ENCODE data around the gene WDR88.
A peak's percentile ranks its signal among the peaks of the same experiment; 100 is the strongest.
"Not testable (repeated sequence)": the region's sequence is repeated elsewhere in the genome, so short reads cannot be mapped to it uniquely, and the experiment has no call there.

The WDR88 gene

GRCh38 chr19:33171222-33171795, 39.4 kb downstream of the WDR88 start:
- DNase-seq (ENCODE audit: low read depth in 2 of 2) = no peak

GRCh38 chr19:33171916-33172359, 40.0 kb downstream of the WDR88 start:
- peak; percentile 39 to 44 for DNase-seq (ENCODE audit: low read depth in 2 of 2)

GRCh38 chr19:33174186-33174585, 42.3 kb downstream of the WDR88 start:
- no peak for DNase-seq (ENCODE audit: low read depth in 2 of 2)

- DNase-seq (ENCODE audit: low read depth in 2 of 2) = no peak
These were observed 43.4 kb downstream of the WDR88 start for GRCh38 chr19:33175156-33175782.

GRCh38 chr19:33175886-33176669, 44.2 kb downstream of the WDR88 start:
- no peak for DNase-seq (ENCODE audit: low read depth in 2 of 2)

- DNase-seq (ENCODE audit: low read depth in 2 of 2) = peak; percentile 99
These were observed 44.9 kb downstream of the WDR88 start for GRCh38 chr19:33176670-33177416.

- DNase-seq (ENCODE audit: low read depth in 2 of 2) = no peak
These were observed 45.6 kb downstream of the WDR88 start for GRCh38 chr19:33177417-33177979.

GRCh38 chr19:33186431-33187182, 54.7 kb downstream of the WDR88 start:
- no peak for DNase-seq (ENCODE audit: low read depth in 2 of 2)

- no peak for DNase-seq (ENCODE audit: low read depth in 2 of 2)
These were observed 55.2 kb downstream of the WDR88 start for GRCh38 chr19:33187183-33187540.

- no peak for DNase-seq (ENCODE audit: low read depth in 2 of 2)
These were observed 57.5 kb downstream of the WDR88 start for GRCh38 chr19:33189453-33189852.

- not testable (repeated sequence) for DNase-seq (ENCODE audit: low read depth in 2 of 2)
These were observed 59.2 kb downstream of the WDR88 start for GRCh38 chr19:33191092-33191491.

GRCh38 chr19:33191501-33191900, 59.6 kb downstream of the WDR88 start:
- DNase-seq (ENCODE audit: low read depth in 2 of 2) = no peak

GRCh38 chr19:33192010-33192409, 60.1 kb downstream of the WDR88 start:
- DNase-seq (ENCODE audit: low read depth in 2 of 2) = no peak

- no peak for DNase-seq (ENCODE audit: low read depth in 2 of 2)
These were observed 61.5 kb downstream of the WDR88 start for GRCh38 chr19:33193269-33193864.

- no peak for DNase-seq (ENCODE audit: low read depth in 2 of 2)
These were observed 62.0 kb downstream of the WDR88 start, which contains the start of gene LRP3 for GRCh38 chr19:33193865-33194362. Gene LRP3, plus strand, starts transcription at chr19:33194330. Its CDS starts 456 bp downstream, at chr19:33194786.

GRCh38 chr19:33194532-33194885, 62.6 kb downstream of the WDR88 start:
- DNase-seq (ENCODE audit: low read depth in 2 of 2) = no peak

- no peak for DNase-seq (ENCODE audit: low read depth in 2 of 2)
These were observed 63.2 kb downstream of the WDR88 start for GRCh38 chr19:33194886-33195644.

- DNase-seq (ENCODE audit: low read depth in 2 of 2) = no peak
These were observed 63.9 kb downstream of the WDR88 start for GRCh38 chr19:33195645-33196347.
